SHP77 (cell line): ENCODE data around the gene KCNH5.

ENCODE experiments used
- DNase-seq, 2 experiments: peaks; one replicate each; lab custom pipeline; 2025; lab: John Stamatoyannopoulos, UW

KCNH5 gene

GRCh38 chr14:62674563-62675237 lies 370.6 kb downstream of the KCNH5 start:
- no peak for DNase-seq

DNA sequence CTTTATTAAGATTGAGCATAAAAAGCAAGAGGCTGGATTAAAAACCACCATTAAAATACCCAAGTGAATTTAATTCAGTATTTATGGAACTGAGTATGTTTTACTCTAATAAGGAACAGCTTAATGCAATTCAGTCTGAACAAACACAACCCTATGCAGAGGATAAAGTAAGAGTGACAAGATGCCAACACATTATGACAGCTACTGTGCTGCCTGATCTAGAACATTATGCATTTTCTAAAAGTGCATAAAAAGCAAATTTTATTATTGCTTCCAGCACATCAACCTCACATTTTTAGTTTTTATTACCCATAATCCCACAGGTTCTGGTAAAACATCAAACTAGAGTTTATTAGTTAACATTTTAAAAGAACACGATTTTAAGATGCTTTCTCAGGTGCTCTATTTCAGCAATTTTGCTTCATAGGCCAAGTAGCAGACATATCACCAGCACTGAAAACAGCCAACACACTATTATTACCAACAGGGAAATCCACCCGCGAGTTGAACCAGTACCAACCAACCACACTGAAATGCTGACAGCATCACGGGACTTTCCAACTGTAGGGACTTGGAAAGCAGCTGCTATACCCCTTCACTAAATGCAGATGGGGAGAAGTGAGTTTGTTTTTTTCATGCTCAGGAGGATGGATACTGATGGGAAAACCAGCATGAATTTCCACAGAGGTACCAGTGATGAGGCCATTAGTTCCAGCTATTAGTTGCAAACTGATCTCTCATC lies 372.1 kb downstream of the KCNH5 start:
- DNase-seq, result no peak

GRCh38 chr14:62670526-62670925 lies 374.7 kb downstream of the KCNH5 start:
- no peak for DNase-seq

DNA sequence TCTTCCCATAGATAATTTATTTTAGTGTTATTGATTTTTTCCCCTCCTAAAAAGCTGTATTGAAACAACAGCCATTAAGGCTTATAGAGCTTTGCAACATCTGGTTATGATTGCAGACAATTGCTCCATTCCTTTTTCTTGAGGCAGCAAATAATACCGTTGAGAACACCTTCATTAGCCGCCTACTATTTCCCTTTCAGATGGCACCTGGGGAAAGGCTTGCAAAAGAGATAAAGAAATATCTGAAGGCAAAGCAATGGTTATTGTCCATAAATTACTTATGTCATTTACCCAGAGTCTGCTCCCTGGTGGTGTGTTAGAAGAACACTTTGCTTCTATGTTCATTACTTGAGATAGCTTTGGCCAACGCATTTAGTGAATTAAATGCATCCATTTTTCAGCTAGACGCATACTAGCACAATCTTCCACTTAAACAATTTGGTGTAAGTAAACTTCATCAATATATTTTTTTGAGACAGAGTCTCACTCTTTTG lies 377.8 kb downstream of the KCNH5 start:
- DNase-seq, result no peak

- no peak for DNase-seq
Measured at GRCh38 chr14:62665286-62665685, 380.0 kb downstream of the KCNH5 start.

DNA sequence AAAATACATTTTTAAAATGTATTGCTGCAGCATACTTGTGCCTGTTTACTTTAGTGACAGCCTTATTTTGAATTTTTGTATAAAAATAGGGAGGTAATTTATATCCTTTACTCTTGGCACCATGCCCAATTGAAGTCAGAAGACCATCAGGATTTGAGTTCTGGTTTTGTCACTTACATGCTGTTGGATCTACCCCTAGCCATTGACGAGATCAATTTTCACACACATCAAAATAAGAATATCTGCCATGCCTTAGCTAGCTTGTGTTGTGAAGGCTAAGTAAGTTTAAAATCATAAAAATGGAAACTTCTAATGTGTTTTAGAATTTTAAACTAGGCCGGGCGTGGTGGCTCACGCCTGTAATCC lies 381.8 kb downstream of the KCNH5 start:
- DNase-seq, result no peak

DNA sequence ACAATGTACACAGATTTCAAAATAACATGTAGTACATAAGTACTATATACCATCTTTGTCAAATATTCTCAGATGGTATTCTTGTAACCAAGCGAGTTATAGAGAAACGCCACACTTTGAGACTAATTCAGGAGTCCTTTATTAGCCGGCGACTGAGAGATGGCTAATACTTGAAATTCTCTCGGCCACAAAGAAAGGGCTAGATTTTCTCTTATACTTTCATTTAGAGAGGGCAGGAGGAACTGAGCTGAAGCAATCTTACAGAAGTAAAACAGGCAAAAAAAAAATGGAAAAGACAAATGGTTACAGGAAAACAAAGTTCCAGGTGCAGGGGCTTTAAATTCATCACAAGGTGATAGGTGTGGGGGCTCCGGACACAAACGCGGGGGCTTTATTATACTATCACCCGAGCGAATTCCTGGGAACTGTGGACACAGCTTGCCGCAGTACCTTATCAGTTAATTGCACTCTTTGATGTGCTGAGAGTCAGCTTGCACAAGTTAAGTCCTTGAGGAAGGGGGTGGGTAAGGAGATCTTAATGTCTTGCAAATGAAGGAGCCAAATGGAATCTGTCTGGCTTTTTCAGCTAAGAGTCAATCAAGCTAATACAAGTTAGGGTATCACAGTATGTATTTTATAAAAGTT lies 382.3 kb downstream of the KCNH5 start:
- DNase-seq, result no peak

DNA sequence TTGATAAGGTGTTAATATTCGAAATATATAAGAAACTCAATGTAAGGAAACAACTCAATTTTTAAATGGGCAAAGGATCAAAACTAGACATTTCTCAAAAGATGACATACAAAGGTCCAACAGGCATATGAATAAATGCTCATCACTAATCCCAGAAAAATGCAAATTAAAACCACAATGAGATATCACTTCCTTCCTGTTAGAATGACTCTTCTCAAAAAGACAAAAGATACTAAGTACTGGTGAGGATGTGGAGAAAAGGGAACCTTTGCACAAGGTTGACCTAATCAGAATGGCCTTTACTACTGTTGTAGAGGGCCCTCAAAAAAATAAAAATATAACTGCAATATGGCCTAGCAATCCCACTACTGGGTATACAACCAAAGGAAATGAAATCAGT lies 383.4 kb downstream of the KCNH5 start:
- no peak for DNase-seq

GRCh38 chr14:62658631-62659030 lies 386.6 kb downstream of the KCNH5 start:
- DNase-seq, result no peak

GRCh38 chr14:62657376-62657775 lies 387.9 kb downstream of the KCNH5 start:
- no peak for DNase-seq

GRCh38 chr14:62655166-62655565 lies 390.1 kb downstream of the KCNH5 start:
- no peak for DNase-seq

- DNase-seq, result no peak
Measured at GRCh38 chr14:62654641-62655040, 390.6 kb downstream of the KCNH5 start.
